IMR-90 (cell line): ENCODE data around the gene SPINK4. TPM values are rescaled to one million over a fixed set of nuclear protein-coding genes. Genes with fewer than 3 reads are reported as not detected.

ENCODE experiments used
- ATAC-seq: fragments of 200-7000 bp; cut with Tn5 transposase; 2 replicates; pipeline ENCODE4 v1.9.1; 2020; ENCODE audit warnings: low read depth, mild to moderate bottlenecking, moderate library complexity
- BruUV-seq: library from RNA; stranded (reverse); fragments of 400-500 nt; replicated peaks from 2 replicates; lab custom pipeline; 2021; lab: Mats Ljungman, UMichigan
- CTCF ChIA-PET: fragments of 300-600 bp; formaldehyde crosslinking; extraction: SDS; loops from one replicate; lab custom pipeline; 2021; ENCODE audit warnings: antibody characterized with exemption; lab: Yijun Ruan, JAX
- POLR2A ChIA-PET: fragments of 300-600 bp; sonication (Branson Sonifier 250); formaldehyde crosslinking; loops from one replicate; lab custom pipeline; 2022; ENCODE audit warnings: antibody characterized with exemption; ENCODE audit not compliant: unreplicated experiment; lab: Charles Lee
- DNase-seq: peaks from one replicate; pipeline ENCODE4 v3.0.0; 2013
- H2AFZ ChIP-seq: replicated peaks from 2 replicates; pipeline ENCODE3; 2013; ENCODE audit warnings: low read length, mild to moderate bottlenecking; ENCODE audit not compliant: poor library complexity
- H2AK5ac ChIP-seq: 2 replicates; pipeline ENCODE4 v1.6.1; 2013; ENCODE audit warnings: low read depth, low read length, inconsistent platforms
- H2AK9ac ChIP-seq: replicated peaks from 2 replicates; pipeline ENCODE3; 2013; ENCODE audit warnings: mild to moderate bottlenecking, low read depth, low read length, moderate library complexity; ENCODE audit not compliant: poor library complexity
- H2BK120ac ChIP-seq: 2 replicates; pipeline ENCODE4 v1.6.1; 2013; ENCODE audit warnings: low read depth, low read length, inconsistent platforms
- H2BK15ac ChIP-seq: 3 replicates; pipeline ENCODE4 v1.6.1; 2013; ENCODE audit warnings: low read depth, low read length, inconsistent platforms
- H2BK20ac ChIP-seq: 2 replicates; pipeline ENCODE4 v1.6.1; 2013; ENCODE audit warnings: low read depth, mild to moderate bottlenecking, inconsistent platforms, low read length, moderate library complexity
- H2BK5ac ChIP-seq: 2 replicates; pipeline ENCODE4 v1.6.1; 2013; ENCODE audit warnings: mild to moderate bottlenecking, low read depth, low read length, inconsistent platforms; ENCODE audit not compliant: poor library complexity, severe bottlenecking
- H3K14ac ChIP-seq: replicated peaks from 2 replicates; pipeline ENCODE4 v1.6.1; 2013; ENCODE audit warnings: low read depth, low read length, inconsistent platforms
- H3K18ac ChIP-seq: 2 replicates; pipeline ENCODE4 v1.6.1; 2013; ENCODE audit warnings: low read depth, low read length, control low read depth
- H3K23ac ChIP-seq: 2 replicates; pipeline ENCODE4 v1.6.1; 2013; ENCODE audit warnings: low read depth, low read length, inconsistent platforms
- H3K27ac ChIP-seq: 2 replicates; pipeline ENCODE4 v1.5.1; 2013; ENCODE audit warnings: mild to moderate bottlenecking, control low read depth, low read length; ENCODE audit not compliant: insufficient read depth
- H3K27me3 ChIP-seq: 2 replicates; pipeline ENCODE4 v1.6.1; 2013; ENCODE audit warnings: low read length; ENCODE audit not compliant: control insufficient read depth, insufficient read depth
- H3K36me3 ChIP-seq: 2 replicates; pipeline ENCODE4 v1.6.1; 2013; ENCODE audit warnings: low read length, mixed read lengths; ENCODE audit not compliant: control insufficient read depth, insufficient read depth
- H3K4ac ChIP-seq: 2 replicates; pipeline ENCODE4 v1.6.1; 2013; ENCODE audit warnings: low read depth, low read length, inconsistent platforms
- H3K4me1 ChIP-seq: 2 replicates; pipeline ENCODE4 v1.6.1; 2013; ENCODE audit warnings: low read length, mixed read lengths; ENCODE audit not compliant: control insufficient read depth, insufficient read depth
- H3K4me2 ChIP-seq: 2 replicates; pipeline ENCODE4 v1.6.1; 2013; ENCODE audit warnings: low read depth, mild to moderate bottlenecking, control low read depth, low read length, moderate library complexity
- H3K4me3 ChIP-seq: 2 replicates; pipeline ENCODE4 v1.5.1; 2013; ENCODE audit warnings: low read depth, mild to moderate bottlenecking, control low read depth, low read length, moderate library complexity; ENCODE audit not compliant: insufficient read depth
- H3K56ac ChIP-seq: 2 replicates; pipeline ENCODE4 v1.6.1; 2013; ENCODE audit warnings: low read length, inconsistent platforms; ENCODE audit not compliant: insufficient read depth; ENCODE audit errors: extremely low read depth
- H3K79me1 ChIP-seq, 2 experiments: 2 replicates each; pipeline ENCODE4 v1.6.1; 2013; ENCODE audit warnings: low read length in 2 of 2, inconsistent platforms in 1 of 2, low read depth in 1 of 2
- H3K9ac ChIP-seq: 2 replicates; pipeline ENCODE4 v1.6.1; 2013; ENCODE audit warnings: low read depth, low read length, control low read depth
- H3K9me1 ChIP-seq: 2 replicates; pipeline ENCODE4 v1.6.1; 2013; ENCODE audit warnings: low read length, inconsistent platforms; ENCODE audit not compliant: insufficient read depth
- H3K9me3 ChIP-seq: 2 replicates; pipeline ENCODE4 v1.6.1; 2013; ENCODE audit warnings: low read length; ENCODE audit not compliant: control insufficient read depth, insufficient read depth
- H4K20me1 ChIP-seq: 2 replicates; pipeline ENCODE4 v1.6.1; 2013; ENCODE audit warnings: low read length, inconsistent platforms; ENCODE audit not compliant: insufficient read depth
- H4K5ac ChIP-seq: 2 replicates; pipeline ENCODE4 v1.6.1; 2013; ENCODE audit warnings: mild to moderate bottlenecking, low read depth, low read length, control low read depth
- H4K8ac ChIP-seq, 2 experiments: 2 replicates each; pipeline ENCODE4 v1.6.1; 2013; ENCODE audit warnings: low read depth in 2 of 2, low read length in 2 of 2, control low read depth in 1 of 2, inconsistent platforms in 1 of 2
- H4K91ac ChIP-seq: 2 replicates; pipeline ENCODE4 v1.6.1; 2013; ENCODE audit warnings: low read depth, low read length, inconsistent platforms; ENCODE audit not compliant: insufficient read depth
- BHLHE40 ChIP-seq: fragments of 150-350 bp; IDR thresholded peaks from 2 replicates; pipeline ENCODE4 v1.6.1; 2016; ENCODE audit warnings: mild to moderate bottlenecking, low read depth, low read length
- CEBPB ChIP-seq: IDR thresholded peaks from 2 replicates; pipeline ENCODE4 v1.6.1; 2012; ENCODE audit warnings: low read depth, low read length, improper control_type of control experiment
- CHD1 ChIP-seq: IDR thresholded peaks from 2 replicates; pipeline ENCODE4 v1.6.1; 2012; ENCODE audit warnings: low read depth, low read length, improper control_type of control experiment
- CTCF ChIP-seq: conservative IDR thresholded peaks from 2 replicates; pipeline ENCODE4 v1.5.1; 2012; ENCODE audit warnings: mild to moderate bottlenecking, low read depth, low read length, improper control_type of control experiment
- ELK1 ChIP-seq: fragments of 150-350 bp; IDR thresholded peaks from 2 replicates; pipeline ENCODE4 v1.6.1; 2016; ENCODE audit warnings: low read depth, mild to moderate bottlenecking, low read length, moderate library complexity, borderline replicate concordance
- FOS ChIP-seq: fragments of 150-350 bp; IDR thresholded peaks from 2 replicates; pipeline ENCODE4 v1.6.1; 2016; ENCODE audit warnings: low read depth, low read length
- MAFK ChIP-seq: IDR thresholded peaks from 2 replicates; pipeline ENCODE4 v1.6.1; 2012; ENCODE audit warnings: low read depth, low read length, improper control_type of control experiment
- MAZ ChIP-seq: IDR thresholded peaks from 2 replicates; pipeline ENCODE4 v1.6.1; 2012; ENCODE audit warnings: low read depth, mild to moderate bottlenecking, low read length, improper control_type of control experiment, moderate library complexity, borderline replicate concordance
- MXI1 ChIP-seq: IDR thresholded peaks from 2 replicates; pipeline ENCODE4 v1.6.1; 2012; ENCODE audit warnings: low read depth, mild to moderate bottlenecking, low read length, moderate library complexity, borderline replicate concordance
- NFE2L2 ChIP-seq: fragments of 150-350 bp; IDR thresholded peaks from 2 replicates; pipeline ENCODE4 v1.6.1; 2016; ENCODE audit warnings: low read depth, mild to moderate bottlenecking, low read length
- POLR2A ChIP-seq: IDR thresholded peaks from 2 replicates; pipeline ENCODE4 v1.6.1; 2012; ENCODE audit warnings: mild to moderate bottlenecking, low read depth, low read length
- RAD21 ChIP-seq: IDR thresholded peaks from 2 replicates; pipeline ENCODE4 v1.6.1; 2012; ENCODE audit warnings: low read length, improper control_type of control experiment
- RCOR1 ChIP-seq: IDR thresholded peaks from 2 replicates; pipeline ENCODE4 v1.6.1; 2012; ENCODE audit warnings: mild to moderate bottlenecking, low read length, improper control_type of control experiment; ENCODE audit not compliant: insufficient replicate concordance
- RFX5 ChIP-seq: IDR thresholded peaks from 2 replicates; pipeline ENCODE4 v1.8.0; 2012; ENCODE audit warnings: low read depth, mild to moderate bottlenecking, low read length, moderate library complexity
- SMC3 ChIP-seq: fragments of 150-350 bp; IDR thresholded peaks from 2 replicates; pipeline ENCODE4 v1.6.1; 2016; ENCODE audit warnings: low read depth, mild to moderate bottlenecking, antibody characterized with exemption, low read length, moderate library complexity
- USF2 ChIP-seq: fragments of 150-350 bp; IDR thresholded peaks from 2 replicates; pipeline ENCODE4 v1.6.1; 2017; ENCODE audit warnings: mild to moderate bottlenecking, antibody characterized with exemption, low read length, low read depth
- WGBS, 2 experiments: methylation state at CpG; one replicate each; pipeline versions ENCODE4 v1.1.5 to v1.1.7; 2013; ENCODE audit warnings: missing lambda C conversion rate in 2 of 2; ENCODE audit not compliant: insufficient read length in 1 of 2; ENCODE audit errors: extremely low coverage in 2 of 2; 5-methylcytosine and 5-hydroxymethylcytosine counted together
- dilution Hi-C: fragments of 300-500 bp; cut with HindIII; formaldehyde crosslinking; loops from one replicate; pipeline ENCODE4 v1.14.3; 2018; ENCODE audit warnings: low sequenced_read_pairs; ENCODE audit not compliant: unreplicated experiment
- in situ Hi-C: fragments of 300-500 bp; cut with MboI; formaldehyde crosslinking; loops from 3 replicates; pipeline ENCODE4 v1.14.3; 2019; ENCODE audit warnings: low sequenced_read_pairs, inconsistent platforms, mixed read lengths
- intact Hi-C: fragments of 100-400 bp; cut with micrococcal nuclease; formaldehyde crosslinking; loops from 2 replicates; pipeline ENCODE4 v1.10.0; 2022
- polyA plus RNA-seq, 3 experiments: library from polyadenylated mRNA; depleted of rRNA; stranded (reverse); fragments of >200 nt; gene quantifications; 2 replicates each; pipeline ENCODE4 v1.2.3, GENCODE V29; 2012; ENCODE audit warnings: low replicate concordance in 1 of 3
- total RNA-seq: library from RNA; depleted of rRNA; stranded (reverse); fragments of >200 nt; gene quantifications from 2 replicates; pipeline ENCODE4 v1.2.3, GENCODE V29; 2012

SPINK4 gene
- total and polyA plus RNA-seq, 2 of the 4 experiments (the other 2 are of a cell fraction) = not detected

- Histone ChIP-seq H3K27me3 (no peaks in the 10 kb centered on the region), H3K18ac (no peak overlapping the region), H2BK120ac (no peak overlapping the region), H3K56ac (no peak overlapping the region), H2BK15ac (no peak overlapping the region), H3K36me3 (no peaks in the 10 kb centered on the region), H3K4me1 (peaks cover 4% of the 10 kb centered on the region; the same call in 1 of the 2 replicates), H2BK5ac (no peak overlapping the region), H3K14ac (no peak overlapping the region), H3K9me3 (no peaks in the 10 kb centered on the region), H2AFZ (no peak overlapping the region), H3K9me1 (peaks cover 6% of the 10 kb centered on the region; the same call in 1 of the 2 replicates), H2AK5ac (no peak overlapping the region), H2AK9ac (no peak overlapping the region), H4K8ac (no peak overlapping the region), H4K5ac (no peak overlapping the region), H3K79me1 (no peaks in the 10 kb centered on the region), H4K91ac (no peak overlapping the region), H3K23ac (no peak overlapping the region), H4K20me1 (no peaks in the 10 kb centered on the region), H2BK20ac (no peak overlapping the region), H3K9ac (no peak overlapping the region), H3K4ac (no peak overlapping the region), H3K4me2 (no peak overlapping the region), H3K4me3 (no peak overlapping the region), H3K27ac (no peak overlapping the region)
- BruUV-seq = no TSS peak
- ATAC-seq (no peak), DNase-seq (no peak)
- intact Hi-C loops = no loop called here
- ChIA-PET CTCF (no interaction called here), POLR2A (no interaction called here)
- dilution Hi-C loops = no loop called here
- no peak for TF ChIP-seq MAZ
- no peak for TF ChIP-seq MXI1
- TF ChIP-seq FOS = no peak
- TF ChIP-seq SMC3 = no peak
- TF ChIP-seq USF2 = no peak
- TF ChIP-seq BHLHE40 = no peak
- no peak for TF ChIP-seq CEBPB
- TF ChIP-seq RFX5 = no peak
- TF ChIP-seq MAFK = no peak
- no peak for TF ChIP-seq ELK1
- TF ChIP-seq RAD21 = no peak
- no peak for TF ChIP-seq CTCF
- no peak for TF ChIP-seq CHD1
- TF ChIP-seq NFE2L2 = no peak
- TF ChIP-seq RCOR1 = no peak
- TF ChIP-seq POLR2A = no peak
- in situ Hi-C loops = no loop called here
- WGBS, 2 experiments = no CpG with 5 or more reads among the region's 6 CpGs
Measured at GRCh38 chr9:33242609-33243134, 2.7 kb downstream of the SPINK4 start.
